Measurements from ENCODE around the gene CCDC71.

Gene CCDC71

DNA sequence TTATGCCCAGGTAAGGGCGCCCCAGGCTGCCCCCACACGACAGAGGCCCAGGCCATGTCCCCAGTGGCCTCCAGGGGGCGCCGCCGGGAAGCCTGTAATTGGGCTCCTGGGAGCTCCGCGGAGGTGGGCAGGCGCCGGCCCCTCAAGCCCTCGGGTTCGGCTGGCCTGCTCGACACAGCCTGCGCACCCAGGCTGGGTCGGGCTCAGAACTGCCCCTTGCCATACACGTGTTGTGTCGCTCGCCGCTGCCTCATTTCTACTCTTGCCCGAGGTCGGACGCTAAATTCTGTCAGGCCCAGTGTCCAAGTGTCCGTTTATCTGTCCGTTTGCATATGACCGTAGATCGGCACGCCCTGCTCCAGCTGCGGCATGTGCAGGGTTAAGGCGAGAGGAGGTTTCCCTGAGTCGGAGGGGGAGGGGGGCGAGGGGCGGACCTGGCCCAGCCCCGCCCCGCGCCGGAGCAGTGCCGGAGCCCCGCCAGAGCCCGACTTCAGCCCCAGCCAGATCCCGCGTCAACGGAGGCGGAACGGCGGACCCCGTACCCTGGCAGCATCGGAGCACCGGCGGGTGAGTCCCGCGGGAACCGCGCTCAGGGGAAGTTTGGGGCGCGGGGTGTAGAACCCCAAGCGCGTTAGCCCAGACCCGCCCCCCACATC, 5.1 kb upstream of the CCDC71 start, which contains the start of gene KLHDC8B (continued):
- TF ChIP-seq, protein P1, sequence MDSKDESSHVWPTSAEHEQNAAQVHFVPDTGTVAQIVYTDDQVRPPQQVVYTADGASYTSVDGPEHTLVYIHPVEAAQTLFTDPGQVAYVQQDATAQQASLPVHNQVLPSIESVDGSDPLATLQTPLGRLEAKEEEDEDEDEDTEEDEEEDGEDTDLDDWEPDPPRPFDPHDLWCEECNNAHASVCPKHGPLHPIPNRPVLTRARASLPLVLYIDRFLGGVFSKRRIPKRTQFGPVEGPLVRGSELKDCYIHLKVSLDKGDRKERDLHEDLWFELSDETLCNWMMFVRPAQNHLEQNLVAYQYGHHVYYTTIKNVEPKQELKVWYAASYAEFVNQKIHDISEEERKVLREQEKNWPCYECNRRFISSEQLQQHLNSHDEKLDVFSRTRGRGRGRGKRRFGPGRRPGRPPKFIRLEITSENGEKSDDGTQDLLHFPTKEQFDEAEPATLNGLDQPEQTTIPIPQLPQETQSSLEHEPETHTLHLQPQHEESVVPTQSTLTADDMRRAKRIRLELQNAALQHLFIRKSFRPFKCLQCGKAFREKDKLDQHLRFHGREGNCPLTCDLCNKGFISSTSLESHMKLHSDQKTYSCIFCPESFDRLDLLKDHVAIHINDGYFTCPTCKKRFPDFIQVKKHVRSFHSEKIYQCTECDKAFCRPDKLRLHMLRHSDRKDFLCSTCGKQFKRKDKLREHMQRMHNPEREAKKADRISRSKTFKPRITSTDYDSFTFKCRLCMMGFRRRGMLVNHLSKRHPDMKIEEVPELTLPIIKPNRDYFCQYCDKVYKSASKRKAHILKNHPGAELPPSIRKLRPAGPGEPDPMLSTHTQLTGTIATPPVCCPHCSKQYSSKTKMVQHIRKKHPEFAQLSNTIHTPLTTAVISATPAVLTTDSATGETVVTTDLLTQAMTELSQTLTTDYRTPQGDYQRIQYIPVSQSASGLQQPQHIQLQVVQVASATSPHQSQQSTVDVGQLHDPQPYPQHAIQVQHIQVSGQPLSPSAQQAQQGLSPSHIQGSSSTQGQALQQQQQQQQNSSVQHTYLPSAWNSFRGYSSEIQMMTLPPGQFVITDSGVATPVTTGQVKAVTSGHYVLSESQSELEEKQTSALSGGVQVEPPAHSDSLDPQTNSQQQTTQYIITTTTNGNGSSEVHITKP (tag by site-specific recombination; IDR thresholded peaks at IDR 0.05) = peak; percentile 80
- TF ChIP-seq ZNF416 (tag by site-specific recombination; IDR thresholded peaks at IDR 0.05) (no peak), ZNF140 (tag by site-specific recombination; IDR thresholded peaks at IDR 0.05) (no peak), RBAK (tag by site-specific recombination; IDR thresholded peaks at IDR 0.05) (no peak), GLIS1 (tag by site-specific recombination; IDR thresholded peaks at IDR 0.05) (peak; percentile 54), ZFHX2 (tag by site-specific recombination; conservative IDR thresholded peaks at IDR 0.05) (peak; percentile 52), SP2 (tag by site-specific recombination; IDR thresholded peaks at IDR 0.05) (peak; percentile 77), ZNF354C (tag by site-specific recombination; IDR thresholded peaks at IDR 0.05; ENCODE audit: borderline replicate concordance, low read depth) (no peak), ZNF48 (tag by site-specific recombination; IDR thresholded peaks at IDR 0.05) (no peak), ZBTB48 (tag by site-specific recombination; IDR thresholded peaks at IDR 0.05) (peak; percentile 64; the same call in 1 of the 2 replicates), ZXDB (tag by site-specific recombination; IDR thresholded peaks at IDR 0.05) (peak; percentile 76), ZNF394 (tag by site-specific recombination; IDR thresholded peaks at IDR 0.05; ENCODE audit: borderline replicate concordance) (peak; percentile 42; the same call in 1 of the 2 replicates), ZNF561 (tag by site-specific recombination; IDR thresholded peaks at IDR 0.05; ENCODE audit: borderline replicate concordance) (peak; percentile 74; the same call in 1 of the 2 replicates), KLF1 (tag by site-specific recombination; IDR thresholded peaks at IDR 0.05) (peak; percentile 81), KLF16 (tag by site-specific recombination; IDR thresholded peaks at IDR 0.05) (peak; percentile 66; the same call in 1 of the 2 replicates), ZBTB8A (tag by site-specific recombination; IDR thresholded peaks at IDR 0.05) (peak; percentile 88), ZBTB7A (tag by site-specific recombination; IDR thresholded peaks at IDR 0.05; ENCODE audit: low read depth) (0 out of 2 replicates have a peak, but pooled peaks have one; percentile 37), ZNF324 (tag by site-specific recombination; IDR thresholded peaks at IDR 0.05) (peak; percentile 83; the same call in 1 of the 2 replicates), HOXA7 (CRISPR knock-in tag; IDR thresholded peaks at IDR 0.05; ENCODE audit: borderline replicate concordance) (no peak), ZSCAN30 (tag by site-specific recombination; IDR thresholded peaks at IDR 0.05) (0 out of 2 replicates have a peak, but pooled peaks have one; percentile 50)
- TF ChIP-seq, protein P2, sequence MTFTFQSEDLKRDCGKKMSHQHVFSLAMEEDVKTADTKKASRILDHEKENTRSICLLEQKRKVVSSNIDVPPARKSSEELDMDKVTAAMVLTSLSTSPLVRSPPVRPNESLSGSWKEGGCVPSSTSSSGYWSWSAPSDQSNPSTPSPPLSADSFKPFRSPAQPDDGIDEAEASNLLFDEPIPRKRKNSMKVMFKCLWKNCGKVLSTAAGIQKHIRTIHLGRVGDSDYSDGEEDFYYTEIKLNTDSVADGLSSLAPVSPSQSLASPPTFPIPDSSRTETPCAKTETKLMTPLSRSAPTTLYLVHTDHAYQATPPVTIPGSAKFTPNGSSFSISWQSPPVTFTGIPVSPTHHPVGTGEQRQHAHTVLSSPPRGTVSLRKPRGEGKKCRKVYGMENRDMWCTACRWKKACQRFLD (tag by site-specific recombination; IDR thresholded peaks at IDR 0.05) = no peak
- TF ChIP-seq, protein P3, sequence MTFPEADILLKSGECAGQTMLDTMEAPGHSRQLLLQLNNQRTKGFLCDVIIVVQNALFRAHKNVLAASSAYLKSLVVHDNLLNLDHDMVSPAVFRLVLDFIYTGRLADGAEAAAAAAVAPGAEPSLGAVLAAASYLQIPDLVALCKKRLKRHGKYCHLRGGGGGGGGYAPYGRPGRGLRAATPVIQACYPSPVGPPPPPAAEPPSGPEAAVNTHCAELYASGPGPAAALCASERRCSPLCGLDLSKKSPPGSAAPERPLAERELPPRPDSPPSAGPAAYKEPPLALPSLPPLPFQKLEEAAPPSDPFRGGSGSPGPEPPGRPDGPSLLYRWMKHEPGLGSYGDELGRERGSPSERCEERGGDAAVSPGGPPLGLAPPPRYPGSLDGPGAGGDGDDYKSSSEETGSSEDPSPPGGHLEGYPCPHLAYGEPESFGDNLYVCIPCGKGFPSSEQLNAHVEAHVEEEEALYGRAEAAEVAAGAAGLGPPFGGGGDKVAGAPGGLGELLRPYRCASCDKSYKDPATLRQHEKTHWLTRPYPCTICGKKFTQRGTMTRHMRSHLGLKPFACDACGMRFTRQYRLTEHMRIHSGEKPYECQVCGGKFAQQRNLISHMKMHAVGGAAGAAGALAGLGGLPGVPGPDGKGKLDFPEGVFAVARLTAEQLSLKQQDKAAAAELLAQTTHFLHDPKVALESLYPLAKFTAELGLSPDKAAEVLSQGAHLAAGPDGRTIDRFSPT (tag by site-specific recombination; IDR thresholded peaks at IDR 0.05) = peak; percentile 76
- TF ChIP-seq, protein P4, sequence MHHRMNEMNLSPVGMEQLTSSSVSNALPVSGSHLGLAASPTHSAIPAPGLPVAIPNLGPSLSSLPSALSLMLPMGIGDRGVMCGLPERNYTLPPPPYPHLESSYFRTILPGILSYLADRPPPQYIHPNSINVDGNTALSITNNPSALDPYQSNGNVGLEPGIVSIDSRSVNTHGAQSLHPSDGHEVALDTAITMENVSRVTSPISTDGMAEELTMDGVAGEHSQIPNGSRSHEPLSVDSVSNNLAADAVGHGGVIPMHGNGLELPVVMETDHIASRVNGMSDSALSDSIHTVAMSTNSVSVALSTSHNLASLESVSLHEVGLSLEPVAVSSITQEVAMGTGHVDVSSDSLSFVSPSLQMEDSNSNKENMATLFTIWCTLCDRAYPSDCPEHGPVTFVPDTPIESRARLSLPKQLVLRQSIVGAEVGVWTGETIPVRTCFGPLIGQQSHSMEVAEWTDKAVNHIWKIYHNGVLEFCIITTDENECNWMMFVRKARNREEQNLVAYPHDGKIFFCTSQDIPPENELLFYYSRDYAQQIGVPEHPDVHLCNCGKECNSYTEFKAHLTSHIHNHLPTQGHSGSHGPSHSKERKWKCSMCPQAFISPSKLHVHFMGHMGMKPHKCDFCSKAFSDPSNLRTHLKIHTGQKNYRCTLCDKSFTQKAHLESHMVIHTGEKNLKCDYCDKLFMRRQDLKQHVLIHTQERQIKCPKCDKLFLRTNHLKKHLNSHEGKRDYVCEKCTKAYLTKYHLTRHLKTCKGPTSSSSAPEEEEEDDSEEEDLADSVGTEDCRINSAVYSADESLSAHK (tag by site-specific recombination; IDR thresholded peaks at IDR 0.05) = no peak; the same call in 1 of the 2 replicates
- TF ChIP-seq, protein P5, sequence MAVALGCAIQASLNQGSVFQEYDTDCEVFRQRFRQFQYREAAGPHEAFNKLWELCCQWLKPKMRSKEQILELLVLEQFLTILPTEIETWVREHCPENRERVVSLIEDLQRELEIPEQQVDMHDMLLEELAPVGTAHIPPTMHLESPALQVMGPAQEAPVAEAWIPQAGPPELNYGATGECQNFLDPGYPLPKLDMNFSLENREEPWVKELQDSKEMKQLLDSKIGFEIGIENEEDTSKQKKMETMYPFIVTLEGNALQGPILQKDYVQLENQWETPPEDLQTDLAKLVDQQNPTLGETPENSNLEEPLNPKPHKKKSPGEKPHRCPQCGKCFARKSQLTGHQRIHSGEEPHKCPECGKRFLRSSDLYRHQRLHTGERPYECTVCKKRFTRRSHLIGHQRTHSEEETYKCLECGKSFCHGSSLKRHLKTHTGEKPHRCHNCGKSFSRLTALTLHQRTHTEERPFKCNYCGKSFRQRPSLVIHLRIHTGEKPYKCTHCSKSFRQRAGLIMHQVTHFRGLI (tag by site-specific recombination; IDR thresholded peaks at IDR 0.05) = 0 out of 2 replicates have a peak, but pooled peaks have one; percentile 26
- TF ChIP-seq, protein P6, sequence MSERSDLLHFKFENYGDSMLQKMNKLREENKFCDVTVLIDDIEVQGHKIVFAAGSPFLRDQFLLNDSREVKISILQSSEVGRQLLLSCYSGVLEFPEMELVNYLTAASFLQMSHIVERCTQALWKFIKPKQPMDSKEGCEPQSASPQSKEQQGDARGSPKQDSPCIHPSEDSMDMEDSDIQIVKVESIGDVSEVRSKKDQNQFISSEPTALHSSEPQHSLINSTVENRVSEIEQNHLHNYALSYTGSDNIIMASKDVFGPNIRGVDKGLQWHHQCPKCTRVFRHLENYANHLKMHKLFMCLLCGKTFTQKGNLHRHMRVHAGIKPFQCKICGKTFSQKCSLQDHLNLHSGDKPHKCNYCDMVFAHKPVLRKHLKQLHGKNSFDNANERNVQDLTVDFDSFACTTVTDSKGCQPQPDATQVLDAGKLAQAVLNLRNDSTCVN (tag by site-specific recombination; optimal IDR thresholded peaks at IDR 0.05) = peak; percentile 62

All from HEK293 (cell line).